ENCODE results near the gene CCBE1.

The CCBE1 gene

DNA sequence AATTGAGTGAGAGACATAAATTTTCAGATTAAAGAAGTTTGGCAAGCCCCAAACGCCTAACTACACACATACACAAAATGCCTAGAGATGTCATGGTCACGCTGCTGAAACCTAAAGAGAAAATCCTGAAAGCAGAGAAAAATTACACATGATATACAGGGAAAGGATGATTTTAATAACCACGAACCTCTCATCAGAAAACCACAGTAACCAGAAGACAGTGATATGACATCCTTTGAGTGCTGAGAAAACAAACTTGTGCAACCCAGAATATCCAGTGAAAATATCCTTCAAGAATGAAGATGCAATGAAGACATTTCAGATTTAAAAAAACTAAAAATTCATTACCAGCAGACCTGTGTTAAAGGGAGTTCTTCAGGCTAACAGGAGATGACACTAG, 215.8 kb downstream of the CCBE1 start:
- no peak for DNase-seq (ENCODE audit: low read depth, low spot score)
- H3K4me3 ChIP-seq (ENCODE audit: low read depth, low read length) = no peak overlapping the region
- CTCF ChIA-PET = no interaction called here
- TF ChIP-seq, protein P1, sequence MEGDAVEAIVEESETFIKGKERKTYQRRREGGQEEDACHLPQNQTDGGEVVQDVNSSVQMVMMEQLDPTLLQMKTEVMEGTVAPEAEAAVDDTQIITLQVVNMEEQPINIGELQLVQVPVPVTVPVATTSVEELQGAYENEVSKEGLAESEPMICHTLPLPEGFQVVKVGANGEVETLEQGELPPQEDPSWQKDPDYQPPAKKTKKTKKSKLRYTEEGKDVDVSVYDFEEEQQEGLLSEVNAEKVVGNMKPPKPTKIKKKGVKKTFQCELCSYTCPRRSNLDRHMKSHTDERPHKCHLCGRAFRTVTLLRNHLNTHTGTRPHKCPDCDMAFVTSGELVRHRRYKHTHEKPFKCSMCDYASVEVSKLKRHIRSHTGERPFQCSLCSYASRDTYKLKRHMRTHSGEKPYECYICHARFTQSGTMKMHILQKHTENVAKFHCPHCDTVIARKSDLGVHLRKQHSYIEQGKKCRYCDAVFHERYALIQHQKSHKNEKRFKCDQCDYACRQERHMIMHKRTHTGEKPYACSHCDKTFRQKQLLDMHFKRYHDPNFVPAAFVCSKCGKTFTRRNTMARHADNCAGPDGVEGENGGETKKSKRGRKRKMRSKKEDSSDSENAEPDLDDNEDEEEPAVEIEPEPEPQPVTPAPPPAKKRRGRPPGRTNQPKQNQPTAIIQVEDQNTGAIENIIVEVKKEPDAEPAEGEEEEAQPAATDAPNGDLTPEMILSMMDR (IDR thresholded peaks at IDR 0.05; ENCODE audit: insufficient read depth, low read length, missing control alignments) = no peak
- POLR2A ChIA-PET = no interaction called here

DNA sequence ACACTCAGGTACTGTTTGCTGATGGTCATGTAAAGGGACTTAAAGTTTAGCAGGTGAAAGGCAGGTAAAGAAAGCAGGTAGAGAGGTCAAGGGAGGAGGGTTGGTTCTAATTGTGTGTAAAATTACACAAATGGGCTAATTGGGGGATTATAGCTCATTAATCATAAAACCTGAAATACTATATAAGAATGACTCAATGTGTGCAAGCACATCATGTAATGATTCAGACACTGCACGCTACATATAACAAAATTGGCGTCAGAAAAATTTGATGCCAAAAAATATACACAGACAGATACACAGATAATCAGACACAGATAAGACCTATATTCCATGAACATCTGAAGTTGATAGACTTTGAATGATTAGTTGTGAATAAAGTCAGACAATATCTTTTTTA, 217.4 kb downstream of the CCBE1 start:
- DNase-seq (ENCODE audit: low read depth, low spot score) = no peak
- POLR2A ChIA-PET = no interaction called here
- CTCF ChIA-PET = interaction anchor here (3.3 kb wide), 1 partner anchor 20 kb away, joined by 16 read pairs; no protein-coding TSS in a partner anchor
- TF ChIP-seq, protein P1 (IDR thresholded peaks at IDR 0.05; ENCODE audit: insufficient read depth, low read length, missing control alignments) = no peak
- no peak overlapping the region for H3K4me3 ChIP-seq (ENCODE audit: low read depth, low read length)

DNA sequence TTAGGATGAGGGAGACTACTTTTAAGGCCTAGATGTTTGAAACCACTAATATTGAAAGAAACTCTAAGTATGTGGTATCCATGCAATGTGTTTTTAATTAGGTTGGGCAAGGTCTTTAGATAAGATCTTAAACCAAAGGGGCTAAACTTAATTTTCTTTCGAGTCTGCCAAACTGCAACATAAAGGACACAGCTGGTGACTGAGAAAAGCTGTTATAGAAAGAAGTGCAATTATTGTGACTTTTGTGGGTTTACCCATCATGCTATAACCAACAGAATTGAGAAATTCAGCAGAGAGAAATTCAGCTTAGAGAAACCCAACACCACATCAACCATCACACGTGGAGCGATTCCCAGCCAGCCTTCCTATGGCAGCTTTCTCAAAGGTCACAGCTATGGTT, 218.6 kb downstream of the CCBE1 start:
- TF ChIP-seq, protein P1 (IDR thresholded peaks at IDR 0.05; ENCODE audit: insufficient read depth, low read length, missing control alignments) = no peak
- POLR2A ChIA-PET = interaction anchor here (0.5 kb wide), 1 partner anchor 415 kb away, joined by 3 read pairs; no protein-coding TSS in a partner anchor
- H3K4me3 ChIP-seq (ENCODE audit: low read depth, low read length) = no peak overlapping the region
- no peak for DNase-seq (ENCODE audit: low read depth, low spot score)
- CTCF ChIA-PET = interaction anchor here (3.3 kb wide), 1 partner anchor 19 kb away, joined by 16 read pairs; no protein-coding TSS in a partner anchor

DNA sequence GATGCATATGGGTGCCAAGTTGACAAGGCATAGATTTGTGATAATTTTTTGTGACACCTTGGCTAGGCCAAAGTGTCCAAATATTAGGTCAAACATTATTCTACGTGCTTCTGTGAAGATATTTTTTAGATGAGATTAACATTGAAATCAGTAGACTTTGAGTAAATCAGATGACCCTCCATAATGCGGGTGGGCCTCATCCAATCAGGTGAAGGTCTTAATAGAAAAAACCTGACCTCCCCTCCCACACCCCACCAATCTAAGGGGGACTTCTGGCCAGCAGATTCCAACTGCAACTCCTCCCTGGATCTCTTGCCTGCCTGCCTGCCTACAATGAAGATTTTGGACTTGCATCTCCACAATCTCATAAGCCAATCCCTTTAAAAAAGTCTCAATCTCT, 219.4 kb downstream of the CCBE1 start:
- ChIA-PET CTCF (interaction anchor here (3.3 kb wide), 1 partner anchor 18 kb away, joined by 16 read pairs; no protein-coding TSS in a partner anchor), POLR2A (no interaction called here)
- TF ChIP-seq, protein P1 (IDR thresholded peaks at IDR 0.05; ENCODE audit: insufficient read depth, low read length, missing control alignments) = no peak
- H3K4me3 ChIP-seq (ENCODE audit: low read depth, low read length) = no peak overlapping the region
- no peak for DNase-seq (ENCODE audit: low read depth, low spot score)

DNA sequence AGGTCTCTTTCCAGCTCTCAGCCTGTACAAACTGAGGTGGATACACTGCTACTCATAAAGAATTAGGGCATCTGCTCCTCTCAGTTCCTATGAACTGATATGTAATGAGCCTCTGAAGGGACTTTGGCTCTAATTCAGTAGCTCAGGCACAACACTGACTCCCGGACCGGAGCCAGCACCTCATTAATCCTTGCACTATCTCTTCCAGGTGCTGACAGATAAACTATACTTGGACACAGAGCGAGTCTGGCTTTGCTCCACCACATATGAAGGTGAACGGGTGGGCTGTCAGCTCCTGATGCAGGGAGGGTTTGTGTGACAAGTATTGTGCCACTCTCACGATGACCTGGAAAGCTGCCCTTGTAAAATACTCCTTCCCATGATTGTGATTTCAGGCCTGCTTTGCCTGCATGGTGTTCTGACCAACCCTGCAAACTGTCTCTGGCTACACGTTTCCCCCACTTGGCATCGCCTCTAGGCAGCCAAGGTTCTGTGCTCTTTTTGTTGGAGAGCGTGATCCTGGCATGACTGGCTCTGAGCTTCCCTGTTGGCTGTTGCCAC, 226.6 kb downstream of the CCBE1 start:
- TF ChIP-seq, protein P1 (IDR thresholded peaks at IDR 0.05; ENCODE audit: insufficient read depth, low read length, missing control alignments) = no peak
- ChIA-PET CTCF (interaction anchor here (0.6 to 4.1 kb wide), 5 partner anchors 11 to 356 kb away, joined by 3 to 28 read pairs (median 3); partner anchors contain the start of gene CCBE1), POLR2A (no interaction called here)
- H3K4me3 ChIP-seq (ENCODE audit: low read depth, low read length) = no peak overlapping the region
- DNase-seq (ENCODE audit: low read depth, low spot score) = no peak

DNA sequence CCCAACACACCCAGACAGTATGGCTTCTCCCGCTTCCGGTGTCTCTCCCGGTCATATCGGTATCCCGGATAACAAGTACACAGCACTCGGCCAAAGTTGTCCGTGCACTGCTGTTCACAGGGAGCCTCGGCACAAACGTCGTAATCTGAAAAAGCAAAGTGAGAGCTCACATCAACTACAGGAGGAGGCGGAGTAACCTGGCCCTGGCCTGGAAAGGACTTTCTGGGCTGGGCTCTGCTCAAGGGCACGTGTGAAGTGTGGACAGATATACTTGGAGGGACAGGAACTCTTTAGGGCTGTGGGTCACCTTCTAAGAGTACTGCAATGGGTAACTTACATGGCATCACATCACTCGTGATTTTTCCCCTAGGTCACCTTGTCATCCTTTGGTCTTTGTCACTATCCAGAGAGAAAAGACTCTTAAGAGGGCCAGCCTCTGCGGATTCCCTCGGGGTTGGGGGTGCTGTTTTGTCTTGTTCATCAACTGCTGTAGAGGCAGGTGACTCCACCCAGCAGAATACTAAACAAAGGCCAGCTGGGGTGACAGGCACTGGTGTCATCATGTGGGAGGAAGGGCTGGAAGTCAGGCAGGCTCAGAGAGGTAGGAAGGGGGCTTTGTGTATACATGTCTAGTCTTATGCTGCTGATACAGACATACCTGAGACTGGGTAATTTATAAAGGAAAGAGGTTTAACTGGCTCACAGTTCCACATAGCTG, 227.6 kb downstream of the CCBE1 start:
- CTCF ChIA-PET = interaction anchor here (1.0 to 4.1 kb wide), 5 partner anchors 10 to 354 kb away, joined by 3 to 28 read pairs (median 5); no protein-coding TSS in a partner anchor

More for the DNA sequence above, 227.6 kb downstream of the CCBE1 start:
- POLR2A ChIA-PET = no interaction called here
- no peak overlapping the region for H3K4me3 ChIP-seq (ENCODE audit: low read depth, low read length)
- TF ChIP-seq, protein P1 (IDR thresholded peaks at IDR 0.05; ENCODE audit: insufficient read depth, low read length, missing control alignments) = no peak
- DNase-seq (ENCODE audit: low read depth, low spot score) = no peak

Measured in AG04449 (cell line).